OCI-LY3 (cell line): ENCODE data around the gene FKBP14.

Experiments
- H2AFZ ChIP-seq: fragments of 200-600, 300-600 bp; shearing (Covaris generic); 2 replicates; pipeline ENCODE4 v1.6.0; 2014; ENCODE audit warnings: antibody characterized with exemption, low read depth, low read length
- H3K27ac ChIP-seq: fragments of 200-600, 300-600 bp; sonication (generic); 2 replicates; pipeline ENCODE4 v1.5.1; 2014; ENCODE audit warnings: mild to moderate bottlenecking, low read length, moderate library complexity, mixed read lengths
- H3K27me3 ChIP-seq: fragments of 200-600, 300-600 bp; sonication (generic); 2 replicates; pipeline ENCODE4 v1.6.1; 2014; ENCODE audit warnings: low read depth, low read length, mixed read lengths
- H3K36me3 ChIP-seq: fragments of 200-600, 300-600 bp; sonication (generic); replicated peaks from 2 replicates; pipeline ENCODE3; 2014; ENCODE audit warnings: low read depth, low read length, mixed read lengths
- H3K4me1 ChIP-seq: fragments of 300-600, 200-600 bp; sonication (generic); 2 replicates; pipeline ENCODE4 v1.6.1; 2014; ENCODE audit warnings: low read length, mixed read lengths
- H3K4me2 ChIP-seq: fragments of 200-600, 300-600 bp; sonication (generic); 2 replicates; pipeline ENCODE4 v1.6.1; 2014; ENCODE audit warnings: low read length, mixed read lengths
- H3K4me3 ChIP-seq: fragments of 300-600, 200-600 bp; sonication (generic); 2 replicates; pipeline ENCODE4 v1.5.1; 2014; ENCODE audit warnings: antibody characterized with exemption, mild to moderate bottlenecking, low read length, moderate library complexity
- H3K79me2 ChIP-seq: fragments of 300-600, 200-600 bp; shearing (Covaris generic); 2 replicates; pipeline ENCODE4 v1.6.1; 2014; ENCODE audit warnings: mild to moderate bottlenecking, low read length, mixed read lengths
- H3K9ac ChIP-seq: fragments of 300-600, 200-600 bp; shearing (Covaris generic); 2 replicates; pipeline ENCODE4 v1.6.0; 2014; ENCODE audit warnings: mild to moderate bottlenecking, low read length, moderate library complexity
- H3K9me3 ChIP-seq: fragments of 200-600, 300-600 bp; shearing (Covaris generic); 2 replicates; pipeline ENCODE4 v1.6.1; 2014; ENCODE audit warnings: low read length, mixed read lengths; ENCODE audit not compliant: insufficient read depth
- H4K20me1 ChIP-seq: fragments of 200-600, 300-600 bp; sonication (generic); 2 replicates; pipeline ENCODE4 v1.6.1; 2016; ENCODE audit warnings: low read length, mixed read lengths; ENCODE audit not compliant: insufficient read depth
- EZH2phosphoT487 ChIP-seq: fragments of 200-600 bp; shearing (Covaris generic); IDR thresholded peaks from 2 replicates; pipeline ENCODE4 v1.6.1; 2018; ENCODE audit warnings: antibody characterized with exemption, mixed run types, low read depth
- TF ChIP-seq, protein P1 (sequence below): fragments of 200-600, 300-600 bp; sonication (generic); IDR thresholded peaks from 2 replicates; pipeline ENCODE4 v1.5.1; 2014; ENCODE audit warnings: antibody characterized with exemption, low read length, low read depth

FKBP14 gene

DNA sequence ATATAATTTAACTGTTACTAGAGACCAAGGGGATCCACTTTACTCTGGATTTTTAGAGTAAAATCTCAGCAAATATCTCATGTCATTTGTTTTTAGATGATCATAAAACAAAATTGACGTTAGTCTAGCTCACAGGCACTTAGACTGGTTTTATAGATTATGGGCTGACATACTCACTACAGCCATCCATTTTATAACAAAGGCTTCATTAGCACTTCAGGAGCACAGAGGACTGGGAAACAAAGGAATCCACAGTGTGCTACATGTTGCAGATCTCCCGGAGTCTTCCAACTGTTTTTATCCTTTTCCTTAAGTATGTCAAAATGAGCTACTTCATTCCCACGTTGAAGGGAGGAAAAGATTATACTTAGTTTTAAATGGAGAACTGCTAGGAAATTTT is 21.0 kb downstream of the FKBP14 start:
- H3K4me1 ChIP-seq: no peaks in the 10 kb centered on the region
- no peaks in the 10 kb centered on the region for H3K36me3 ChIP-seq
- no peak overlapping the region for H3K4me3 ChIP-seq
- TF ChIP-seq, protein P1, sequence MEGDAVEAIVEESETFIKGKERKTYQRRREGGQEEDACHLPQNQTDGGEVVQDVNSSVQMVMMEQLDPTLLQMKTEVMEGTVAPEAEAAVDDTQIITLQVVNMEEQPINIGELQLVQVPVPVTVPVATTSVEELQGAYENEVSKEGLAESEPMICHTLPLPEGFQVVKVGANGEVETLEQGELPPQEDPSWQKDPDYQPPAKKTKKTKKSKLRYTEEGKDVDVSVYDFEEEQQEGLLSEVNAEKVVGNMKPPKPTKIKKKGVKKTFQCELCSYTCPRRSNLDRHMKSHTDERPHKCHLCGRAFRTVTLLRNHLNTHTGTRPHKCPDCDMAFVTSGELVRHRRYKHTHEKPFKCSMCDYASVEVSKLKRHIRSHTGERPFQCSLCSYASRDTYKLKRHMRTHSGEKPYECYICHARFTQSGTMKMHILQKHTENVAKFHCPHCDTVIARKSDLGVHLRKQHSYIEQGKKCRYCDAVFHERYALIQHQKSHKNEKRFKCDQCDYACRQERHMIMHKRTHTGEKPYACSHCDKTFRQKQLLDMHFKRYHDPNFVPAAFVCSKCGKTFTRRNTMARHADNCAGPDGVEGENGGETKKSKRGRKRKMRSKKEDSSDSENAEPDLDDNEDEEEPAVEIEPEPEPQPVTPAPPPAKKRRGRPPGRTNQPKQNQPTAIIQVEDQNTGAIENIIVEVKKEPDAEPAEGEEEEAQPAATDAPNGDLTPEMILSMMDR: no peak
- TF ChIP-seq EZH2phosphoT487: no peak
- no peaks in the 10 kb centered on the region for H4K20me1 ChIP-seq
- no peak overlapping the region for H3K27ac ChIP-seq
- H3K9ac ChIP-seq: no peak overlapping the region
- no peaks in the 10 kb centered on the region for H3K9me3 ChIP-seq
- H2AFZ ChIP-seq: no peak overlapping the region
- no peak overlapping the region for H3K4me2 ChIP-seq
- H3K79me2 ChIP-seq: no peaks in the 10 kb centered on the region
- no peaks in the 10 kb centered on the region for H3K27me3 ChIP-seq

DNA sequence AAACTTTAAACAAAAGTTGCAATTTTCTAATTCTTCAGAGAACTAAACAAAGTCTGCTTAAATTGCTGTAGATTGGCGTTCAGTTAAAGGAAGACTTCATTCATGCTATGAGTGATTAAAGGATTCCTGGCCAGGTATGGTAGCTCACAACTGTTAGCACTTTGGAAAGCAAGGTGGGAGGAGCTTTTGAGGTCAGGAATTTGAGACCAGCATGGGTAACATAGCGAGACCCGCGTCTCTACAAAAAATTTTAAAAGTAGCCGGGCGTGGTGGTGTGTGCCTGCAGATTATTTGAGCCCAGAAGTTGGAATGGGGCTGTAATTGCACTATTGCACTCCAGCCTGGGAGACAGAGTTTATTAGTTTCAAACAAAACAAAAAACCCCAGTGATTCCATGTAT is 23.4 kb downstream of the FKBP14 start:
- Histone ChIP-seq H2AFZ (no peak overlapping the region), H3K4me2 (no peak overlapping the region), H3K36me3 (no peaks in the 10 kb centered on the region), H3K27me3 (no peaks in the 10 kb centered on the region), H4K20me1 (no peaks in the 10 kb centered on the region), H3K27ac (no peak overlapping the region), H3K4me3 (no peak overlapping the region), H3K4me1 (no peaks in the 10 kb centered on the region), H3K9me3 (no peaks in the 10 kb centered on the region), H3K9ac (no peak overlapping the region), H3K79me2 (no peaks in the 10 kb centered on the region)
- no peak for TF ChIP-seq EZH2phosphoT487
- TF ChIP-seq, protein P1: no peak

DNA sequence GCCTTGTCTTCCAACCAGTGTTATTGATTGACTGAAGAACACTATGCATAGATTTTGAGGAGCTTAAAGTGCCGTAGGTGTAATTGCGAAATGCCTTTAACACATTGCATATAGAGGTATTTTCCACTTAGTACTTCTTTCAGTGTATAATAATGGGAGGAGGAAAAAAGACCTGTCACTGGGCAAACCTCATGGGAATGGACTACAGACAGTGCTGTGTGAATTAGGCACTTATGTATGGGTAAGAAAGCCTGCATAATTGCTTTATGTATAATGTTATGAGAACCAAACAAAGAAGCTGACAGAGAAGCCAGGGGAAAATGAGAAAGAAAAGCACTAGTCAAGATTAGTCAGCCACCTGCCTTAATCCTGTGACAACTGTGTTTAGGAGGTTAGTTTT is 24.5 kb downstream of the FKBP14 start:
- Histone ChIP-seq H3K79me2 (no peaks in the 10 kb centered on the region), H3K4me3 (no peak overlapping the region), H2AFZ (no peak overlapping the region), H4K20me1 (no peaks in the 10 kb centered on the region), H3K27ac (no peak overlapping the region), H3K27me3 (no peaks in the 10 kb centered on the region), H3K36me3 (no peaks in the 10 kb centered on the region), H3K9me3 (peaks cover under 1% of the 10 kb centered on the region; the same call in 1 of the 2 replicates), H3K4me2 (no peak overlapping the region), H3K4me1 (no peaks in the 10 kb centered on the region), H3K9ac (no peak overlapping the region)
- no peak for TF ChIP-seq EZH2phosphoT487
- TF ChIP-seq, protein P1: no peak

DNA sequence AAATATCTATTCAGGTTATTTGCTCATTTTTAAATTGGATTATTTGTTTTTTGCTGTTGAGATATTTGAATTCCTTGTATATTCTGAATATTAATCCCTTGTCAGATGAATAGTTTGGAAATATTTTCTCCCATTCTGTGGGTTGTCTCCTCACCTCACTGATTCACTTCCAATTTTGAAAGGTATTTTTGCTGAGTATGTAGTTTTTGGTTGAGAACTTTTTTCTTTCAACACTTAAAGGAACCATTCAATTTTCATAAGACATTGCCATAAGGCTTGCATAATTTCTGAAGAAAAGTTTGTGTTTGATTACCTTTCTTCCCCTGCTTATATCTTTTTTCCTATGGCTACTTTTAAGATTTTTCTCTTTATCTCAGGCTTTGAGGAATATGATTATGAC is 28.0 kb downstream of the FKBP14 start:
- Histone ChIP-seq H3K4me3 (no peak overlapping the region), H3K27ac (no peak overlapping the region)
- TF ChIP-seq, protein P1: no peak
- no peak for TF ChIP-seq EZH2phosphoT487

More for the DNA sequence above, 28.0 kb downstream of the FKBP14 start:
- H4K20me1 ChIP-seq: no peaks in the 10 kb centered on the region
- no peak overlapping the region for H3K9ac ChIP-seq
- H3K79me2 ChIP-seq: no peaks in the 10 kb centered on the region
- no peak overlapping the region for H3K4me2 ChIP-seq
- no peaks in the 10 kb centered on the region for H3K36me3 ChIP-seq
- H3K9me3 ChIP-seq: peaks cover 8% of the 10 kb centered on the region
- no peaks in the 10 kb centered on the region for H3K27me3 ChIP-seq
- H2AFZ ChIP-seq: no peak overlapping the region
- H3K4me1 ChIP-seq: no peaks in the 10 kb centered on the region
